NCI-H1105 (cell line): ENCODE data around the gene JTB.
A peak's percentile ranks its signal among the peaks of the same experiment; 100 is the strongest.

Source experiments
- DNase-seq: peaks from one replicate; lab custom pipeline; 2025; lab: John Stamatoyannopoulos, UW

JTB gene

DNA sequence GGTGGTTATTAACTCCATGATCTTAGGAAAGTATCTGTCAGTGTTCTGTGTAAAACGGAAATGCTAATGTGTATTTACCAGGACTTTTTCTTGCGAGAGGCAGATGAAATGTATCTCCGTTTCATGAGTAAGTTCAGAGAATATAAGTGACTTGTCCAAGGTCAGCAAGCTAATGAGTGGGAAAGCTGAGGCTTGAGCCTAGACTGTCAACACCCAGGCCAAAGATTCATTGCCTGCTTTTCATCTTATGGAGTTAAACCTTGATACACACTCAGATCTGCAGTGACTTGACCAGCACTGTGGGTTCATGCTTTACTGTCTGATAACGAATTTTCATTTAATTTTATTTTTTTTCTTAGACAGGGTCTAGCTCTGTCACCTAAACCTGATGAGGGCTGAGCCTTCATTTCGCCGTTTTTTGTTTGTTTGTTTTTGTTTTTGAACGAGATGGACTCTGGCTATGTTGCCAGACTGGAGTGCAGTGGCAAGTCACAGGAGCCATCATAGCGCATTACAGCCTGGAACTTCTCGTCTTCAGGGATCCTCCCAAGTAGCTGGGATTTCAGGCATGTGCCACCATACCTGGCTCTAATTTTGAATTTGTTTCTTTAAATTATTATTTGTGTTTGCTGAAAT, 918 bp upstream of the JTB start:
- no peak for DNase-seq

DNA sequence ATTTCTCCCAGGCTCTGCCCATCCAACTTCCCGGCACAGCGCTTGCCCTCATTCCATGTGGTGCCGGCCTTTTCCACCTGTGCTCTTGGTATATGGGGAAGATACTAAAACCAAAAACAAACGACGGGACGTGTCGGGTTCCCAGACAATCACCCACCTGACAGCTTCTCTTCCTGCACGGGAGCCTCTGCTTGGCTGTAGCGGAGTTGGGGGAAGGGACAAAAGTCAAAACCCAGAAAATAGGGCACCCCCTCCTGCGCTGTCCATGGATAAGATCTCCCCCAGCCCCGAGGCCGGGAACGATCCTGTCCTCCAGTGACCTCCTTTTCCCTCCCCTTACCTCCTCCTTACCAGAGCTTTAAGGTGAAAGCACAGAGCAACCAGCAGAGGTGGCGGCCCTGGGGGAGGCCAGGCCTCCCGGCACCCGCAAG, 640 bp downstream of the JTB start:
- DNase-seq: no peak

DNA sequence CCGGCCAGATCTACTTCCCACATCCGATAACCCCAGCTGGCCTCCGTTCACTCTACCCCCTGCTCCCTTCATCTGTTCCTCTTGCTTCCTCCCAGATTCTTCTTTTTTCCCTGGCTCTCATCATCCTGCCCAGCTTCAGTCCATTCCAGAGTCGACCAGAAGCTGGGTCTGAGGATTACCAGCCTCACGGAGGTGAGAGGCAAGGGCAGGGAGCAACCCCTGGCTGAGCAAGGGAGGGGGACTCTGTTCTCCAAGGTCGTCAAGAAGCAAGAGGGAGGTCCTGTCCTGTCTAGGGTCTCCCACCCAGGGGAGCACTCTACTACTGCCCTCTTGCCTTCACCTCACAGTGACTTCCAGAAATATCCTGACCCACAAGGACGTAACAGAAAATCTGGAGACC, 3.9 kb downstream of the JTB start:
- DNase-seq: no peak

DNA sequence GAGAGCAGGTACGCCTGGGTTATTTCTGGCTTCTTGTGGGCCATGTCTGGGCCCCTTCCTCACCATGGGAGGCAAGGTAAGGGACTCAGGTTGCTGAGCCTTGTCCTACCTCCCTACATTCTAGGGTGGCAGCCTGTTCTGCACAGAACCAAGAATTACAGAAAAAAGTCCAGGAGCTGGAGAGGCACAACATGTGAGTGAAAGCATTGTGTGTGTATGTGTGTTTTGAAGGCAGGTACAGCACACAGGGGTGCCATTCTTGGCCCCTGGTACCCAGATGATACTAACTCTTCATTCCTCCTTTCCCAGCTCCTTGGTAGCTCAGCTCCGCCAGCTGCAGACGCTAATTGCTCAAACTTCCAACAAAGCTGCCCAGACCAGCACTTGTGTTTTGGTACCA, 4.4 kb downstream of the JTB start:
- no peak for DNase-seq

DNA sequence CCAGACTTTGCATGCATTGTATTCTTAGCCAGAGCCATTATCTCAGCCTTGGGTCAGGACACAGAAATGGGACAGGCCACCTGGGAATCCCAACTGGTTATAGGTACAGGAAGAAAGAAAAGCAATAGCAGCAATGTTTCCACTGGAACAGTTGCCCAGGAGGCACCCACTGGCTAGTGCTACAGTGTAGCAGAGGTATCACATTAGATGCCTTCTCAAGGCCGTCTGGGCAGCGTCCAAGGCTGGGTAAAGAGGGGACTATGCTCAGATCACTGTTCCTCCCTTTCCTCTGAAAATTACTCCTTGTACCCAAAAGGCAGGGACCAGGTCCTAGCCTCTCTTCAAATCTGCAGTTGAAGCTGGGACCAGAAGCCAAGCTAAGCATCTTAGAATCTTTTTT, 7.1 kb downstream of the JTB start:
- DNase-seq: no peak

DNA sequence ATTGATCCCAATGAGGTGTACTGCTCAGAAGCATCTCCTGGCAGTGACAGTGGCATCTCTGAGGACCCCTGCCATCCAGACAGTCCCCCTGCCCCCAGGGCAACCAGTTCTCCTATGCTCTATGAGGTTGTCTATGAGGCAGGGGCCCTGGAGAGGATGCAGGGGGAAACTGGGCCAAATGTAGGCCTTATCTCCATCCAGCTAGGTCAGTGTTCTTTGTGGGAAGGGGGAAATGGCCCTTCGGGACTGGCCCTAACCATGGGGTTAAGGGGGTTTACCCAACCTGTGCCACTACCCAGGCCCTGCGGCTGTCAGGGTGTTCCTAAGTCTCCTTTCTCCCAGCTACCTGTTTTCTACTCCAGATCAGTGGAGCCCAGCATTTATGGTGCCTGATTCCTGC, 8.5 kb downstream of the JTB start:
- no peak for DNase-seq

DNA sequence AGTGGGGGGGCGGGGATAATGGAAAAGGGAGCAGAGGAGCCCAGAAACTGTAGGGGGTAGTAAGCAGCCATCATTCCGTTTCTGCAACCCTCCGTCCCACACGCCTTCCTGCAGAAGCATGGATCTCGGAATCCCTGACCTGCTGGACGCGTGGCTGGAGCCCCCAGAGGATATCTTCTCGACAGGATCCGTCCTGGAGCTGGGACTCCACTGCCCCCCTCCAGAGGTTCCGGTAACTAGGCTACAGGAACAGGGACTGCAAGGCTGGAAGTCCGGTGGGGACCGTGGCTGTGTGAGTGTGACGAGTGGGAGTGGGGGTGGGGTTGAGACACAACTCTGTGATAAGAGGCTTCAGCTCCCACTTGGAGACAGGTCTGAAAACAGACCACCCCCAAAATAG, 9.1 kb downstream of the JTB start:
- no peak for DNase-seq

DNA sequence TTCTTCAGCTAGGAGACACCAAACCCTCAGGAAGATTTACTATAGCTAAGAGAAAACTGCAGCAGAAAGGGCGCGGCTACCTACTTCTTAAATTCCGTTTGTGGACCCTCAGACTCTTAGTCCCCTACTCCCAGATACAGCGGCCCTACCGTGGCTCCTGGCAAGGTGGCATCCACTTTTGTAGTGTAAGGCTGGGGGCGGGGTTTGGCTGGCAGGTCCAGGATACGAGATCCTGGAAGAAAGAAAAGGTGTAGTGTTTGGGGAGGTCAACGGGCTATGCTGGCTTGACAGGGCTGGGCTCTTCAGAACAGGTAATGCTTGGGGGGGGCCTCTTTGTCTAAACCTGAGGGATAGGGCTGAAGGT, 9.5 kb downstream of the JTB start:
- peak; percentile 55 for DNase-seq

DNA sequence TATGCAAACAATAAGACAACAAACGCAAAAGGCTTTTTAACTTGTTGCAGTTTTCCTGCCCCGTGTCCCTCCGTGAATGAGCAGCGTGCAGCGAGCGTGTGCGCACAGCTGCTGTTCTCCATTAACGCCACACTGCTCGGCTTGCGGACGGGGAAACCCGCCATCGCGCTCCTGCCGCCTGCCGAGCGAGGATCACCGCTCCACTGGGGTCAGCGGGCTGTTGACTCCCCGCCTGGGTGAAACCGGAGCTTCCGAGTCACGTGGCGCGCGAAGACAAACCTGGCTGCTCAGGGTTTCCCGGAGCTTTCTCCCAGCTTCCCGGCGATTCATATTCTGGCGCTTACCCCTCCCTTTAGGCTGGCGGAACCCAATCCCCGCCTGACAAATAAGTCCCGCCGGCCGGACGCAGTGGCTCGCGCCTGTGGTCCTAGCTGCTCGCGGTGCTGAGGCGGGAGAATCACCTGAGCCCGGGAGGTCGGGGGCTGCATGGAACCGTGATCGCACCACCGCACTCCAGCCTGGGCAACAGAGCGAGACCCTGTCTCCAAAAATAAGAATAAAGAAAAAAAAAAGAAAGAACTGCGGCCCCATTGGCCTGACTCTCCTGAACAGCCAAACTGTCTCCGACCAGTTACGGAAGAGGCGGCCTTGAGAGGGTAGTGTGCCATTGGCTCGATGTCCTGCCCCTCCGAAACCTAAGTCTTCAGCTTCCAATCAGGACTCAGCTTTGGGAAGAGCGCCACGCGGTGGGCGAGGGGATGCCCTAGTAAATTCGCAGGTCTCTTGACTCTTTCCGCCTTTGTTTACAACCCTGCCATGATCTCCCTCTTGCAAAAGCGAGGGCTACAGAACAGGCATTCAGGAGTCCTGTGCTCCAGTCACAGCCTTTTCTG, 10.1 kb downstream of the JTB start, which contains the start of gene CREB3L4:
Gene CREB3L4 (plus strand): TSS at position 796 of the 893 bp plus-strand sequence. CDS start 624 bp downstream, outside the sequence.
- peak; percentile 98 for DNase-seq

DNA sequence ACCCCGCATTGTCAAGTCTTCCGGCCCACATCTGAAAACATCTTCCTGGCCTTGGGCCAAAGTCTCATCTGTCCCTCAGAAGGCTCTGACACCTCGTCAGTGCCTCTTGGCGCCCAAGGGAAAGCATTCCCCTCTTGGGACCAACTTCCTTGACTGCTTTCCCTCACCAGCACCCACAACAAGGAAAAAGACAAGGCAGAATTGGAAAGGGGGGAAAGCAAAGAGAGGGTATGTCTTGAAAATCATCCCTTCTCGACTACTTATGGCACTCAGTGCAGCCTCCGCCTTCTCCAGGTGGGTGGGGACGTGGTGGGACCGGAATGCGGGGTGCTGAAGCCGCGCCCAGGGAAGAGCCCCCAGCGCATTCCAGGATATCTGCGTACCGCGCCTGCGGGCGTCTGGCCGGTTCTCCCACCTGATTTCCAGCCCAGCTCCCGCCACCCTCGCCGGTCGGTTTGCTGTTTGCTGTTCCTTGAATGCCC, 13.6 kb downstream of the JTB start:
- DNase-seq: peak; percentile 22

DNA sequence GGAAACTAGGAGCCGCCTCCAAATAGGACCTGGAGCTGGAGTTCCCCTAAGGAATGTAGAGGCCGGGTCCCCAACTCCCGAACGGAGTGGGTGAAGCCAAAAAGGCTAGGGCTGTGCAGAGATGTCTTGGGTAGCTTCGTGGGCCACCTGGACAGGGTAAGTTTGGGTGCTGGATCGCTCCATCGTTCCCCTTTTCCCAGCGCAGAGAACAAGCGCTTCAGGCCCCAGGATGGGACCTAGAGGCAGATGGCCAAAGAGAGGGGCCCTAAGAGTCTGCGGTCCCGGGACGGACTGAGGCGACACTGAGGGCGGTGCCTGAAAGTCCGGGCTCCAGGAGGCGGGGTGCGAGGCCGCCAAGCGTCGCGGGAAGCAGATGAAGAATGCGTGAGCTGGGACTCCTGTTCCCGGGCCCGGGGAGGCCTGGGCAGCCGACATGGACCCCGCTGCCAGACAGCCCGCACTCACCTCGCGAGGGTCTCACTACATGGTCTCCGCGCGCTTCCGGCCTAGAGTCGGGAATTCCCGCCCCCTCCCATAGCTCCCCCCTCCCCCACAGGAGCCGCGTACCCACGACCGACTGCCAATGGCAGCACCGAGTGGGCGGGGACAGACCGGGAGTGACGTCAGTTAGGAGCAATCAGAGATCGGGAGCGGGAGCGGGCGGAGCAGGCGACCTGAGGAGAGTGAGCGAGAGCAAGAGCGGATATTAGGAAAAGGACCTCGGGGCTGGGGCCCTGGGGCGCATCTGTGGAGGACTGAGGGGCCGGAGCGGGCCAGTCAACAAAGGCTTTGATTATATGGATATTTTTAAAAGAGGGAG, 14.2 kb downstream of the JTB start, which contains the start of gene SLC39A1:
Gene SLC39A1 (minus strand): TSS at position 508 of the 820 bp plus-strand sequence. CDS start 822 bp downstream, outside the sequence.
- peak; percentile 98 for DNase-seq

DNA sequence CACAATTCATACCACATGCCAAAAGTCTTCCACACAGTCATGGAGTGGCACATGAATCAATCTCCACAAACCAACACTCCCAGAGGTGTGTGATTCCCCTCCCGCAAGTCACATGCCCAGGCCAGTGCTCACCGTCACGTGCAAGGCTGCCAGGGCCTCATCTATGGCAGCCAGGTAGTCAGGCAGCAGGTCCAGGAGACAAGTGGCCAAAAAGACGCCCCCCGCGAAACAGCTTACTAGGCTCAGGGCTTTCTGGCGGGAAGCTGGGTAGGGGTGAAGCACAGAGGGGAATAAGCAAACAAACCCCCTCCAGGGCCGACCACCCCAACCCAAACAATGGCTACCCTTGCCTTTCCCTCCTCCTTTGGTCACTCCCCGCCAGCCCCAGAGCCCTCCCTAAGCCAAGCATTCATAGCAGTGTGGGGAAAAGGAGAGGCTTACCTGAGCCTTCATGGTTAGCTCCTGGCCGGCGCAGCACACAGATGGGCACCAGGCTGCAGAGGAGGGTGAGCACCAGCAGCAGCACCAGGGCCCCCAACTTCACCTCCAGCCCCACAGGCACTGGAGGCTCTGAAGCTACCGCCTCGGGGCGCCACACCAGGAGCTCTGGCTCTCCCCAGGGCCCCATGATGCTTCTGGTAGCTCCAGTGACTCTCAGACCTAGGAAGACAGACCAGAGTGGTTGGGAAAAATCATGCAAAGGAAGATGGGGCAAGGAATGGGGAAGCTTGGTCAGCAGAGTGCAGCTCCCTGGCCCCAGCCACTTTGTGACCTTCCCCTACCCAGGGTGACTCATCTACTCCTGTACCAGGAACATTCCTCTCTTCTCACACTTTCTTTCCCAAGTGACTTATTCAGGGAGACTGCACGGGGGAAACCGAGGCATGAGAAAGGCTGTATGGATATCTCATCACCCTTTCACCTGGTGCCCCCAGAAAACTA, 15.1 kb downstream of the JTB start:
- DNase-seq: no peak

DNA sequence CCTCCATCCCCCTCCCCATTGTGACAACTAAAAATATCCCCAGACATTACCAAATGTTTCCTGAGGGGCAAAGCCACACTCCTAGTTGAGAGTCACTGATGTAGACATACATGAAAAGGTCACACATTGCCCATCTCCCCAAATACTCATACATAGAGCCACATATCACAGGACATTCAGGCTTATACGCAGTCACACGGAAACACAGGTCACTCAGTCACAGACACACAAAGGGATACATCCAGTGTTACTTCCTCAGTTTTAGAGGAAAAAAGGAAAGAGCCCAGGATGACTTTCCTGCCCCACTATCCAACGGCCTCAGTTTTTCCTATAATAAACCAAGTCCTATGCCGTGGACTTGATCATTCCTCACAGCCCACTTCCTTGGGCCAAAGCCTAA, 16.1 kb downstream of the JTB start:
- no peak for DNase-seq

DNA sequence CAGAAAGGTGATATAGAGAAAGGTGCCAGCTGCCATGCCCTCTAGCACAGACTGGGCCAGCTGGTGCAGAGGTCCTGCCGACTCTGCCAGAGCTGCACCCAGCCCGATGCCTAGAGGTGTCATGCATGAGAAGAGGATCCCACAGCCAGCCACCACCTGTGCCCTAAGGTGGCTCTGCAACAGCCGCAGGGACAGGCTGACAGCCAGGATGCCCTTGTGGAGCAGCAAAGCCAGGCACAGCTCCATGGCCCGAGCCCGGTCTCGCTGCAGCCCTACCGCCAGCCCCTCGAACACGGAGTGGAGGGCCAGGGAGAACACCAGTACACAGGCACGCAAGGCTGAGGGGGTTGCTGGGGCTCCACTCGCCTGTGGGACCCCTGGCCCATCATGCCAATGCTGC, 17.3 kb downstream of the JTB start:
- no peak for DNase-seq

DNA sequence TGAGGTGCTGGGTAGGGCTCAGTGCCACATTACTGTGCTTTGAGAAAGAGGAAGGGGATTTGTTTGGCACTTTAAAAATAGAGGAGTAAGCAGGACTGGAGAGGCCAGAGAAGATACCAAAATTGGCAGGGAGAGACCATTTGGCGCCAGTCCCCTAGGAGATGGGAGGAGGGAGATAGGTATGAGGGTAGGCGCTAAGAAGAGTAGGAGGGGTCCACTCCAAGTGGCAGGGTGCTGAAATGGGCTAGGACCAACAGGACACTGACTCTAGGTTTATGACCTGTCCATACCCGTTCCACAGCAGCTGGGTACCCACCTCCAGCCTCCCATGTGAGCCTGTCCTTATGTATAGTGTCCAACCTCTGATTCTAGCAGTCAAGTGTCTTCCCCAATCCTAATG, 18.0 kb downstream of the JTB start:
- no peak for DNase-seq

DNA sequence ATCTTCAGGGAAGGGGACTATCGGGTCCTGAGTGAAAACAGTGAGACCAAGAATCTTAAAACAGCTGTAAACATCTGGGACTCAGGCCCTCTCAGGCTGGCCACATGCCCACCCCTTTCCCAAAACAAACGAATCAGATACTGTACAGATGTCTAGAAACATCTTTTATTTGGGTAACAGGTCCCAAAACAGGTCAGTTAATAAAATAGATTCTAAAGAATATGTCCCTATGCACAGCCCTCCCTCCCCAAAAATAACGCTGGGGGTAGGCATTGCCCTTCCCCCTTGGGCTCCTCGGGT, 18.6 kb downstream of the JTB start:
- DNase-seq: no peak

DNA sequence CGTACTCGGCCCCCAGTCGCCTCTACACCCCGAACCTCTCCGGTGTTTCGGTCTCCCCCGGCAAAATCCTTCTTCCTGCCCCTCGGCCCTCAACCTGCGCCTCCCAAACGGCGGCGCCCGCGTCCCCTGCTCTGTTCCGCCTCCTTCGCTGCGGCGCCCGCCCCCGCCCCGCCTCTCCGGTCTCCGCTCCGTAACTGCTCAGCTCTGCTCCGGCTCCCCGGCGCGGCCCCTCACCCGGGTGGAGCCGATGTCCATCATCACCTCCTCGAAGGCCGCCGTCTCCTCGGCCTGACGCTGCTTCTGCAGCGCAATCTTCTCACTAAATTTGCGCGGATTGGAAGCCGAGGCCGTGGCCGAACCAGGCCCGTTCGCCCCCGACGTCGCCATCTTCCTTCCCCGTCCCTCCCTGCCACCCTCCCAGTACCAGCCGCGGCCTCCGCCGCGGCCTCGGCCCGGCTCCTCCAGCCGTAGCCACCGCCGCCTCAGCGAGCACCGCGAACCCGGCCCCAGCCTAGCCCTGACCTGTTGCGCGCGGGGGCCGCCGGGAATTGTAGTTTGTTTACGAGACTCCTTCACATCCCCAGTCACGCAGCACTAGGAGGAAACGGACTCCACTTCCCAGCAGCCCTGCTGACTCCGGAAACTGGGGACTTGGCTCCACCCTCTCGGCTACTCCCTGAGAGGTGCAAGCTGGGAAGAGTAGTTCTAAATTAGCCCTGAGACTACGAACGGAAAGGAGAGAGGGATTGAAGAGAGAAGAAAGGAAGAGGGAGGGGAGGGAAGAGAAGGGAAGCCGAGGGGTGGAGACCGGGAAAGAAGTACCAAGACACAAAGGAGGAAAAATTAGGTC, 19.1 kb downstream of the JTB start, which contains the start of gene CRTC2:
Gene CRTC2 (minus strand): TSS at position 502 of the 850 bp plus-strand sequence. CDS start 115 bp downstream, at position 387.
- peak; percentile 99 for DNase-seq

DNA sequence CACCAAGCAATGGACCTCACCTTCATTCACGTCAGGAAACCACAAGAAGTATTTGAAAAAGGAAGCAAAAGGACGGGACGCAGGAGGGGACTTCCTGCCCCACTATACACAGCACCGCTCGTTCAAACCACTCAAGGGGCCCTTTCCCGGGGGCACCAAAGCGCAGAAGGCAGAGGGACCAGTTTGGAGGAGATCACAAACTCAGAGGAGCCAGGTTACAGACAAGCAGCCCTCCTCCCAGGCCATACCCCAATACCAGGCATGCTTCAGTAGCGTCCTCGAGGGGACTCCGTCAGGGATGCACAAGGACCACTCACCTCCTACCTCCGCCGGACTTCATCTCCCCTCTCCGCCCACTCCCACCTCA, 19.7 kb downstream of the JTB start:
- no peak for DNase-seq

DNA sequence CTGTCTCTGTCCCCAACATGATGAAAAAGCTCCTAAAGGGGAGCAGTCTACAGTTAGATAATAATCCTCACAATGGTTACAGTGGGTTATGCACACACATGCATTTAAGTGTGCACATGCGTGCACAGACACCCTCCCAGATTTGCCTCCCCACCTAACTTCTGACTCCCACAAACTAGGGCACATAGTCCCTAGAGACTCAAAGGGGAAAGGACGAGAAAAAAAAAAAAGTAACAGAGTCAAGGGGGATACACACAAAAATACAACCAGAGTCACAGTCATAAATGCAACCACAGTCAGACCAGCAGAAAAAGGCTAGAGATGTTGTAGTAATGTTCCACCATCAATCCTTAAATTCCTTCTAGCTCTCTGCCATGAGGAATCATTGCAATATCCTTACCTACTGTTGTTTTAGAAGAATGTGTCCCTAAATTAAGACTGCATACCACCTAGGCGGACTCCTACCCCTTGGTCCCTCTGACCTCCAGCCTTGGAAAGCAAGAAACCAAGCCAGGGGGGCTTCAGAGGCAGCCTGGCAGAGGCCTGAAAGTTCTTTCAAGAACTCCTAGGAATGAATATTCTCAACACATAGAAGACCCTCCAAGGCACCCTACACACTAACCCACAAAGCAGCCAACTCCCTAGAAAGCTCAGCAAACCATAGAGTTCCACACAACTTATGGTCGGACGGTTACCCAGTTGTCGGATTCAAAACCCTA, 20.3 kb downstream of the JTB start:
- no peak for DNase-seq

DNA sequence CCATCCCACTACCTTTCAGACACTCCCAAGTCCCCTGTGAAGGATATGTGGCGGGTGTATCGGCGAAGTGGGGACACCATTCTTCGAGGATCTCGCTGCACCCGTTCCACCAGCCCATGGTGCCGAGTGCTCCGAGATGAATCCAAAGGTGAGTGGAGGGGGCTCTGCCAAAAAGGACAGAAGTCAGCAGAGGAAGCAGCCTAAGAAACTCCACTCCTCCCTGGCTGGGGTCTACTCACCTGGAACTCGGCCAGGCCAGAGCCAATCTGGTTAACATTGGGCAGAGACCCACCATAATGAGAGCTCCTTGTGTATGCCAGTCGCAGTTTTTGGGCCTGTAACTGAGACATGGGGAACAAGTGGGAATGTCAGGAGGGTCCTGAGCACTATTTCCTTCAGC, 22.6 kb downstream of the JTB start:
- no peak for DNase-seq
